ENCODE data around the gene CCDC126.

CCDC126 gene

GRCh38 chr7:23607866-23608265, 10.7 kb downstream of the CCDC126 start:
- no peak for TF ChIP-seq CTCF (IDR thresholded peaks at IDR 0.05; ENCODE audit: extremely low read depth, missing control alignments)
- DNase-seq (ENCODE audit: low spot score) = no peak

GRCh38 chr7:23615331-23615730, 18.1 kb downstream of the CCDC126 start:
- no peak for DNase-seq (ENCODE audit: low spot score)
- TF ChIP-seq CTCF (IDR thresholded peaks at IDR 0.05; ENCODE audit: extremely low read depth, missing control alignments) = no peak

GRCh38 chr7:23616593-23616992, 19.4 kb downstream of the CCDC126 start:
- no peak for TF ChIP-seq CTCF (IDR thresholded peaks at IDR 0.05; ENCODE audit: extremely low read depth, missing control alignments)
- DNase-seq (ENCODE audit: low spot score) = no peak

GRCh38 chr7:23617482-23617881, 20.3 kb downstream of the CCDC126 start:
- TF ChIP-seq CTCF (IDR thresholded peaks at IDR 0.05; ENCODE audit: extremely low read depth, missing control alignments) = no peak
- no peak for DNase-seq (ENCODE audit: low spot score)

- TF ChIP-seq CTCF (IDR thresholded peaks at IDR 0.05; ENCODE audit: extremely low read depth, missing control alignments) = no peak
- no peak for DNase-seq (ENCODE audit: low spot score)
Observed at GRCh38 chr7:23618241-23618640, 21.1 kb downstream of the CCDC126 start.

- no peak for TF ChIP-seq CTCF (IDR thresholded peaks at IDR 0.05; ENCODE audit: extremely low read depth, missing control alignments)
- DNase-seq (ENCODE audit: low spot score) = no peak
Observed at GRCh38 chr7:23619141-23619540, 22.0 kb downstream of the CCDC126 start.

- no peak for DNase-seq (ENCODE audit: low spot score)
- no peak for TF ChIP-seq CTCF (IDR thresholded peaks at IDR 0.05; ENCODE audit: extremely low read depth, missing control alignments)
Observed at GRCh38 chr7:23622506-23622925, 25.3 kb downstream of the CCDC126 start.
